ENCODE results near the gene ANKRD10.

DNA sequence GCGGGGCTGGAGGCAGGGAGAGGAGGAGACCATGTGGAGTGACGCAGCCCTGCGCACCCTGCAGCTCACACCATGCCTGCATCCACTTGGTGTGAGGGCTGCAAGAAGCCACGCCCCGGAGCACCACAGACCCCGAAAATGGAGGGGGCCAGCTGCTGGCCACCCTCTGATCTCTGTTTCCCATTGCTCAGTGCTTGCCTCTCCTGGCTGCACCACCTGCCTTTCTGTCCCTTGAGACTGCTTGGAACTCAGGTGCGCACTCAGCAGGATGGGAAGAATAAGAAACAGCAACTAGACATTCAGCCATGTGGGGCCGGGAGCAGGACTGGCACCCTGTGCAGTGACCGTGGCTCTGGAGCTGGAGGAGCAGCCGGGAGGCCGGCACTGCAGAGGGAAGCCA, 64.0 kb downstream of the ANKRD10 start:
- TF ChIP-seq CTCF (IDR thresholded peaks at IDR 0.05) = no peak
- no peak for TF ChIP-seq POLR2A (IDR thresholded peaks at IDR 0.05)
